AG04450 (cell line): Measurements from ENCODE around the gene SLC22A7. TPM values are rescaled to one million over a fixed set of nuclear protein-coding genes. Genes with fewer than 3 reads are reported as not detected.

Source experiments
- CTCF ChIA-PET: fragments of 300-600, 350-600 bp; formaldehyde crosslinking; extraction: SDS; loops from one replicate; lab custom pipeline; 2022; ENCODE audit warnings: antibody characterized with exemption, inconsistent platforms; lab: Charles Lee
- POLR2A ChIA-PET: fragments of 350-600 bp; formaldehyde crosslinking; extraction: SDS; loops from one replicate; lab custom pipeline; 2021; ENCODE audit warnings: antibody characterized with exemption, inconsistent platforms; lab: Yijun Ruan, JAX
- DNase-seq: peaks from one replicate; pipeline ENCODE4 v3.0.0-alpha.2; 2011; ENCODE audit warnings: low read depth, low spot score
- H3K27ac ChIP-seq: one replicate; pipeline ENCODE4 v1.5.1; 2012; ENCODE audit warnings: low read depth, low read length, control low read depth
- H3K27me3 ChIP-seq: one replicate; pipeline ENCODE4 v1.6.0; 2012; ENCODE audit warnings: low read length; ENCODE audit not compliant: control insufficient read depth, insufficient read depth
- H3K4me3 ChIP-seq: 2 replicates; pipeline ENCODE4 v1.5.1; 2011; ENCODE audit warnings: mild to moderate bottlenecking, low read depth, low read length, control low read depth
- H3K9me3 ChIP-seq: 2 replicates; pipeline ENCODE4 v1.5.1; 2012; ENCODE audit warnings: low read length; ENCODE audit not compliant: control insufficient read depth, insufficient read depth
- CTCF ChIP-seq: IDR thresholded peaks from 2 replicates; pipeline ENCODE4 v1.5.1; 2011; ENCODE audit warnings: low read depth, low read length, control low read depth, inconsistent platforms
- polyA plus RNA-seq: library from polyadenylated mRNA; depleted of rRNA; stranded (reverse); fragments of >200 nt; gene quantifications from 2 replicates; pipeline ENCODE4 v1.2.3, GENCODE V29; 2011

The SLC22A7 gene
- polyA plus RNA-seq, 1 experiment = not detected

- no peaks in the 10 kb centered on the region; the same call in 1 of the 2 replicates for H3K9me3 ChIP-seq
- DNase-seq = no peak
- CTCF ChIA-PET = interaction anchor here (0.5 to 4.4 kb wide), 3 partner anchors 10 to 130 kb away, joined by 3 to 47 read pairs (median 5); no protein-coding TSS in a partner anchor
- H3K27me3 ChIP-seq = peaks cover 31% of the 10 kb centered on the region
- H3K4me3 ChIP-seq = no peak overlapping the region
- no peak overlapping the region for H3K27ac ChIP-seq
- POLR2A ChIA-PET = no interaction called here
- TF ChIP-seq CTCF = no peak
These were observed 33.4 kb upstream of the SLC22A7 start for GRCh38 chr6:43264599-43265145.

- Histone ChIP-seq H3K27ac (no peak overlapping the region), H3K4me3 (no peak overlapping the region), H3K9me3 (no peaks in the 10 kb centered on the region; the same call in 1 of the 2 replicates), H3K27me3 (peaks cover 35% of the 10 kb centered on the region)
- POLR2A ChIA-PET = no interaction called here
- CTCF ChIA-PET = interaction anchor here (1.5 kb wide), 1 partner anchor 68 kb away, joined by 7 read pairs; no protein-coding TSS in a partner anchor
- TF ChIP-seq CTCF = no peak
- DNase-seq = no peak
These were observed 32.5 kb upstream of the SLC22A7 start for GRCh38 chr6:43265564-43265963.

- H3K27me3 ChIP-seq = peaks cover 49% of the 10 kb centered on the region
- no peak for DNase-seq
- ChIA-PET CTCF (interaction anchor here (1.0 to 2.1 kb wide), 2 partner anchors 12 to 39 kb away, joined by 3 to 6 read pairs; partner anchors contain the start of gene DNPH1), POLR2A (no interaction called here)
- TF ChIP-seq CTCF = no peak
- no peak overlapping the region for H3K4me3 ChIP-seq
- no peak overlapping the region for H3K27ac ChIP-seq
- no peaks in the 10 kb centered on the region for H3K9me3 ChIP-seq
These were observed 30.3 kb upstream of the SLC22A7 start for GRCh38 chr6:43267619-43268354.

- Histone ChIP-seq H3K4me3 (no peak overlapping the region), H3K9me3 (no peaks in the 10 kb centered on the region), H3K27ac (no peak overlapping the region), H3K27me3 (peaks cover 51% of the 10 kb centered on the region)
- ChIA-PET POLR2A (no interaction called here), CTCF (interaction anchor here (1.0 to 2.1 kb wide), 2 partner anchors 12 to 39 kb away, joined by 3 to 6 read pairs; partner anchors contain the start of gene DNPH1)
- no peak for DNase-seq
- no peak for TF ChIP-seq CTCF
These were observed 29.7 kb upstream of the SLC22A7 start for GRCh38 chr6:43268355-43268700.

- no peak for TF ChIP-seq CTCF
- ChIA-PET POLR2A (no interaction called here), CTCF (interaction anchor here (1.3 to 2.1 kb wide), 3 partner anchors 40 to 237 kb away, joined by 3 to 6 read pairs (median 6); partner anchors contain the start of gene DNPH1)
- no peak overlapping the region for H3K27ac ChIP-seq
- no peaks in the 10 kb centered on the region for H3K9me3 ChIP-seq
- H3K4me3 ChIP-seq = no peak overlapping the region
- H3K27me3 ChIP-seq = peaks cover 56% of the 10 kb centered on the region
- no peak for DNase-seq
These were observed 29.2 kb upstream of the SLC22A7 start for GRCh38 chr6:43268782-43269272.
